Glutamatergic neuron (in vitro differentiated cells): Measurements from ENCODE around the gene KRTAP5-2. TPM values are rescaled to one million over a fixed set of nuclear protein-coding genes. Genes with fewer than 3 reads are reported as not detected.
"Not testable (repeated sequence)": the region's sequence is repeated elsewhere in the genome, so short reads cannot be mapped to it uniquely, and the experiment has no call there.

Experiments used
- DNase-seq: peaks from one replicate; pipeline ENCODE4 v3.0.0; 2022
- H3K27ac Mint-ChIP-seq: one replicate; pipeline ENCODE4 v1.8.0; 2020; ENCODE audit warnings: mild to moderate bottlenecking, mixed read lengths, inconsistent platforms; ENCODE audit not compliant: unreplicated experiment
- H3K27me3 Mint-ChIP-seq: one replicate; pipeline ENCODE4 v1.8.0; 2020; ENCODE audit warnings: mild to moderate bottlenecking, moderate library complexity, mixed read lengths, inconsistent platforms; ENCODE audit not compliant: unreplicated experiment
- H3K36me3 Mint-ChIP-seq: one replicate; pipeline ENCODE4 v1.8.0; 2020; ENCODE audit warnings: mild to moderate bottlenecking, mixed read lengths, inconsistent platforms; ENCODE audit not compliant: unreplicated experiment
- H3K4me1 Mint-ChIP-seq: one replicate; pipeline ENCODE4 v1.8.0; 2020; ENCODE audit warnings: mild to moderate bottlenecking, low read depth, mixed read lengths, inconsistent platforms; ENCODE audit not compliant: unreplicated experiment
- H3K4me3 Mint-ChIP-seq: one replicate; pipeline ENCODE4 v1.8.0; 2020; ENCODE audit warnings: mild to moderate bottlenecking, mixed read lengths, inconsistent platforms; ENCODE audit not compliant: unreplicated experiment
- H3K9me3 Mint-ChIP-seq: one replicate; pipeline ENCODE4 v1.8.0; 2020; ENCODE audit warnings: mild to moderate bottlenecking, moderate library complexity, mixed read lengths, inconsistent platforms; ENCODE audit not compliant: unreplicated experiment
- long read RNA-seq: library from polyadenylated mRNA; unstranded; transcript quantifications from one replicate; pipeline ENCODE4 v2.0.0, GENCODE V29; 2020; ENCODE audit not compliant: unreplicated experiment
- total RNA-seq: library from RNA; stranded (reverse); fragmentation: NEBNext Ultra II Directional; extraction: Animal tissue kit (Norgen Biotek cat#: 25700); gene quantifications from one replicate; pipeline ENCODE4 v1.2.1, GENCODE V29; 2021; ENCODE audit not compliant: unreplicated experiment
- TF ChIP-seq, protein P1 (sequence below): fragments of 200-600 bp; sonication (generic); IDR thresholded peaks from one replicate; pipeline ENCODE4 v1.5.0; 2021; ENCODE audit not compliant: partially characterized antibody, unreplicated experiment

Gene KRTAP5-2, protein sequence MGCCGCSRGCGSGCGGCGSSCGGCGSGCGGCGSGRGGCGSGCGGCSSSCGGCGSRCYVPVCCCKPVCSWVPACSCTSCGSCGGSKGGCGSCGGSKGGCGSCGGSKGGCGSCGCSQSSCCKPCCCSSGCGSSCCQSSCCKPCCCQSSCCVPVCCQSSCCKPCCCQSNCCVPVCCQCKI
- not detected for total RNA-seq
- long read RNA-seq, result 0 reads

GRCh38 chr11:1597994-1598380 is at the start of gene KRTAP5-2:
KRTAP5-2 (minus strand) TSS chr11:1598294; CDS start chr11:1598250, 44 bp downstream.
- no peaks in the 10 kb centered on the region for H3K4me1 Mint-ChIP-seq
- H3K4me3 Mint-ChIP-seq, result no peak within 1 kb of the TSS
- peaks cover 9% of the 10 kb centered on the region for H3K27me3 Mint-ChIP-seq
- no peak for DNase-seq
- H3K36me3 Mint-ChIP-seq, result peaks cover 14% of the 10 kb centered on the region
- TF ChIP-seq, protein P1, sequence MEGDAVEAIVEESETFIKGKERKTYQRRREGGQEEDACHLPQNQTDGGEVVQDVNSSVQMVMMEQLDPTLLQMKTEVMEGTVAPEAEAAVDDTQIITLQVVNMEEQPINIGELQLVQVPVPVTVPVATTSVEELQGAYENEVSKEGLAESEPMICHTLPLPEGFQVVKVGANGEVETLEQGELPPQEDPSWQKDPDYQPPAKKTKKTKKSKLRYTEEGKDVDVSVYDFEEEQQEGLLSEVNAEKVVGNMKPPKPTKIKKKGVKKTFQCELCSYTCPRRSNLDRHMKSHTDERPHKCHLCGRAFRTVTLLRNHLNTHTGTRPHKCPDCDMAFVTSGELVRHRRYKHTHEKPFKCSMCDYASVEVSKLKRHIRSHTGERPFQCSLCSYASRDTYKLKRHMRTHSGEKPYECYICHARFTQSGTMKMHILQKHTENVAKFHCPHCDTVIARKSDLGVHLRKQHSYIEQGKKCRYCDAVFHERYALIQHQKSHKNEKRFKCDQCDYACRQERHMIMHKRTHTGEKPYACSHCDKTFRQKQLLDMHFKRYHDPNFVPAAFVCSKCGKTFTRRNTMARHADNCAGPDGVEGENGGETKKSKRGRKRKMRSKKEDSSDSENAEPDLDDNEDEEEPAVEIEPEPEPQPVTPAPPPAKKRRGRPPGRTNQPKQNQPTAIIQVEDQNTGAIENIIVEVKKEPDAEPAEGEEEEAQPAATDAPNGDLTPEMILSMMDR, result no peak
- no peak within 1 kb of the TSS for H3K27ac Mint-ChIP-seq
- H3K9me3 Mint-ChIP-seq, result peaks cover 12% of the 10 kb centered on the region

DNA sequence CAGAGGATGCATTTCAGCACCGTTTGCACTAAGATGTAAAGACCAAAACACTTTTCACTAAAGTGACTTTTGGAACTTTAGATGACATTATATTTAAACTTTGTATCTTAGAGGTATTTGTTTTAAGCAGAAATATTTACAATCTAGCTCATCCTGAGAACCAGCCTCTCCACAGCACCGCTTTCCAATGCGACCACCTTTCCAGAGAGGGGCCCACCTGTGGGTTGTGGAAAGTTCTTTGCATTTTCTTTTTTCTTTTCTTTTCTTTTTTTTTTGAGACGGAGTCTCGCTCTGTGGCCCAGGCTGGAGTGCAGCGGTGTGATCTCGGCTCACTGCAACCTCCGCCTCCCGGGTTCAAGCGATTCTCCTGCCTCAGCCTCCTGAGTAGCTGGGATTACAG is 48.4 kb upstream of the KRTAP5-2 start:
- not testable (repeated sequence) for H3K4me1 Mint-ChIP-seq, H3K27ac Mint-ChIP-seq, H3K27me3 Mint-ChIP-seq, H3K9me3 Mint-ChIP-seq, DNase-seq, H3K36me3 Mint-ChIP-seq, H3K4me3 Mint-ChIP-seq

DNA sequence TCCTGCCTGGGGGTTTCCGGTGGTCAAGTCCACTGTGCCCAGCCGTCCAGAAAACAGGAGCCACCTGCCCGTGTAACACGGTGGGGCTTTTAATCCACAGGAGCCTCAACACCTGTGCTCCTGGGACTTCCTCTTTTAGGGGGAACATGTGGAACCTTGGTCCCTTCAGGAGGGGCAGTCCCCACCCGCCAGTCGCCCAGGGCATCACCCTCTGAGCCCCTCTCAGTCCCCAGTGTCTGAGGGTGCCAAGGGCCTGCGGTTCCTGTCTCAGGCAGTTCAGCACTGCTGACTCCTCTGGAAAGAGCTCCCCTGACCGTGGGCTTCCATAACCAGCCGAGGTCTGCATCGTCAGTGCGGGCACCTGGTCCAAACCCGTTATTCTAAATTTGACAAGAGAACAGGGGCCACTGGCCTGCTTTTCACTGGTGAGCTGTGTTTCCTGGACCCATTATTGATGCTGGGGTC is 47.3 kb upstream of the KRTAP5-2 start:
- Mint-ChIP-seq H3K27ac (no peak overlapping the region), H3K27me3 (no peaks in the 10 kb centered on the region), H3K4me3 (no peak overlapping the region), H3K9me3 (no peaks in the 10 kb centered on the region), H3K36me3 (no peaks in the 10 kb centered on the region), H3K4me1 (no peaks in the 10 kb centered on the region)
- DNase-seq, result no peak
- TF ChIP-seq, protein P1, result no peak

DNA sequence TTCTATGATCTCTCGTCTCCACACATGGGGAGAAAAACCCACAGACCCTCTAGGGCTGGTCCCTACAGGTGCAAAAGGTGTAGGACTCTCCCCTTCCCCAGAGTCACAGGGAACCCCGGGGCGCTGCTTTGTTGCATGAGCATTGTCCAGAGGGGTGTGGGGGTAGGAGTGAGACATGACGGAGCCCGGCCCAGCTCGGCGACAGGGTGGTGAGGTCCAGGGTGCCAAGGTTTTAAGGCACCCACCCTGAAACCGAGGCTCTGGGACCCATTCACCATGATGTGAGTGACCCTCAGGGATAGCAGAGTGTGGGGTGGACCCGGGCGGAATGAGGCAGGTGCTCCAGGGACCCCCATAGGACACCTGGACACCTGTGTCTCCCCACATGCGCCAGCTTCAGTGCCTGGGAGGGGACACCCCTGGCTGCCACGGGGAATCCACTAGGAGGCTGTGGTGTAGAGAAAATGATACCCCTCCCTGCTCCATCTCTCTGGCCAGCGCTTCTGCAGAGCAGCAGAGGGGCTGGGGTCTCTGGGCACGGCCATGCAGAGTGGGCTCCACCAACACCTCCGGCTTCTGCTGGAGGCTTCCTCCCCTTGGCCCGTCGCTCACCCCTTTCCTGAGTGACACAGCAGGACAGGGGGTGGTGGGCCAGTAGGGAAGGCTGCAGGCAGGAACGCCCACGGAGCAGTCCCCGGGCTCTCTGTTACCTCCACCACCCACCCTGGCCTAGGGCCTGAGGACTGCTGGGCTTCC is 46.7 kb upstream of the KRTAP5-2 start:
- no peak overlapping the region for H3K4me3 Mint-ChIP-seq
- no peaks in the 10 kb centered on the region for H3K4me1 Mint-ChIP-seq
- DNase-seq, result no peak
- TF ChIP-seq, protein P1, result no peak
- no peaks in the 10 kb centered on the region for H3K9me3 Mint-ChIP-seq
- H3K36me3 Mint-ChIP-seq, result no peaks in the 10 kb centered on the region
- H3K27me3 Mint-ChIP-seq, result no peaks in the 10 kb centered on the region
- H3K27ac Mint-ChIP-seq, result no peak overlapping the region

DNA sequence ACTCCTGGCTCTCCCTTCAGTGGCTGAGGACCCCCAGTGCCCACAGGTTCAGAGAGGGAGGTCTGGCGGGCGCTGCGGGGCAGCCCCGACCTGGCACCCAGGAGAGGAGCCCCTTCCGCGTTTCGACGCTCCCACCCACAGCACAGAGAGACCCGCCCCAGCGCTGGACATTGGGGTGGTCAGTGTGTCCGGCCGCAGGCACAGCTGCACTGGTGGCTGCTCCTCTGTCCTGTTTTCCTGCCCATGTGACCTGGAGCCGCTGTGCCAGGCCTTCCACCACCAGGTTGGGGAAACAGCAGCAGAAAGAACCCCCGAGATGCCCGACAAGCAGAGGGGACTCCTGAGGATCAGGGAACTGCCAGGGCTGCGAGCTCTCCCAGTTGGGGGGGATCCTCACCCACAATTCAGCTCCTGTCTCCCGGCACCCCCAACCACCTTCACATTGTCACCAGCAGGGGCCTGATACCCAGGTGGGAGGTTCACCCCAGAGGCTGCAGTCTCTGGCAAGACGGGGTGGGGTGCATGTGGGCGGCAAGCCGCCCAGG is 45.1 kb upstream of the KRTAP5-2 start:
- H3K4me1 Mint-ChIP-seq, result no peaks in the 10 kb centered on the region

More for the DNA sequence above, 45.1 kb upstream of the KRTAP5-2 start:
- no peak overlapping the region for H3K27ac Mint-ChIP-seq
- no peak for DNase-seq
- TF ChIP-seq, protein P1, result no peak
- no peak overlapping the region for H3K4me3 Mint-ChIP-seq
- no peaks in the 10 kb centered on the region for H3K36me3 Mint-ChIP-seq
- H3K27me3 Mint-ChIP-seq, result no peaks in the 10 kb centered on the region
- H3K9me3 Mint-ChIP-seq, result no peaks in the 10 kb centered on the region
